ENCODE data around the gene CCDC102A.

DNA sequence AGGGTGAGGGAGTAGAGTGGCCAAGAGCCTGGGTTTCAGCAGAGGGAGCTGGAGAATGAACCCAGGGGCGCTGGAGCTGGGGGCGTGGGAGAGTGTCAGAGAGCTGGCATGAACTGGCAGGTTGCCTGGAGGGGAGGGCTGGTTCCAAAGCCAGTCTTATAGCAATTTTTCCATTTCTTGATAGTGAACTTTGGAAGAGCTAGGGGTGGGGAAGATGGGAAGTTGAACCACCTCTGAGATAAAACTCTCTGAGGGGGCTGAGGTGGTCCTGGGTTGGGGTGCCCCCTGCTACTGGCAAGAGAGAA, 42.9 kb upstream of the CCDC102A start:
- TF ChIP-seq, protein P1, sequence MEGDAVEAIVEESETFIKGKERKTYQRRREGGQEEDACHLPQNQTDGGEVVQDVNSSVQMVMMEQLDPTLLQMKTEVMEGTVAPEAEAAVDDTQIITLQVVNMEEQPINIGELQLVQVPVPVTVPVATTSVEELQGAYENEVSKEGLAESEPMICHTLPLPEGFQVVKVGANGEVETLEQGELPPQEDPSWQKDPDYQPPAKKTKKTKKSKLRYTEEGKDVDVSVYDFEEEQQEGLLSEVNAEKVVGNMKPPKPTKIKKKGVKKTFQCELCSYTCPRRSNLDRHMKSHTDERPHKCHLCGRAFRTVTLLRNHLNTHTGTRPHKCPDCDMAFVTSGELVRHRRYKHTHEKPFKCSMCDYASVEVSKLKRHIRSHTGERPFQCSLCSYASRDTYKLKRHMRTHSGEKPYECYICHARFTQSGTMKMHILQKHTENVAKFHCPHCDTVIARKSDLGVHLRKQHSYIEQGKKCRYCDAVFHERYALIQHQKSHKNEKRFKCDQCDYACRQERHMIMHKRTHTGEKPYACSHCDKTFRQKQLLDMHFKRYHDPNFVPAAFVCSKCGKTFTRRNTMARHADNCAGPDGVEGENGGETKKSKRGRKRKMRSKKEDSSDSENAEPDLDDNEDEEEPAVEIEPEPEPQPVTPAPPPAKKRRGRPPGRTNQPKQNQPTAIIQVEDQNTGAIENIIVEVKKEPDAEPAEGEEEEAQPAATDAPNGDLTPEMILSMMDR (conservative IDR thresholded peaks at IDR 0.05): no peak
- TF ChIP-seq EZH2 (IDR thresholded peaks at IDR 0.05; ENCODE audit: low read depth): no peak
